Measurements from ENCODE around the gene WWOX. TPM values are rescaled to one million over a fixed set of nuclear protein-coding genes. Genes with fewer than 3 reads are reported as not detected.

WWOX gene
- total and polyA plus RNA-seq, 2 of the 13 experiments (the other 11 are each of a cell fraction or from before 2014, with no cell fraction given): 9.1 to 37.4 TPM

DNA sequence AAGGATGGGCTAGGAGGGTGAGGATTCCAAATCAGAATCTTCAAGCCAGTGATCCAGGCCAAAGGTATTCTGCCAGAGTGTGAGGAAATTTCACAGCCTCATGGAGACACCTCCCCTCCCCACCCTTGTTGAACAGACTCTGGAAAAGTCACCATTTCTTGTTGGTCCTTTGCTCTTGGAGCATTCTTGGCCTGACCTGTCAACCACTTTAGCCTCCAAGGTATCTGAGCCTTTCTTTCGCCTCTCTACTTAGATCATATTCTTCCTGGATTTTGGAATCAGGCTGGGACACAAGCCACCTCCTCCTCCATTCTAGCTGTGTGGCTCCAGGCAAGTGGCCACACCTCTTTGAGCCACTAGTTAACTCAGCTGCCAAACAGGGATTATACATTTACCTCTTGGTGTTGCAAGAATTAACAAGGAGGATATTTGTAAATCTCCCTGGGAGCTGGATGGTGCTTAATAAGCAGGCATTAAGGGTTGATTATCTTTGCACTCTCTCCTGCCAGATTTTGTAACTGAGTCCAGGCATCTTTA, 193.5 kb downstream of the WWOX start (continued):
- TF ChIP-seq MTA1 (CRISPR knock-in tag; IDR thresholded peaks at IDR 0.05; ENCODE audit: borderline replicate concordance) (no peak), ZNF333 (CRISPR knock-in tag; IDR thresholded peaks at IDR 0.05; ENCODE audit: borderline replicate concordance) (no peak), ZNF709 (CRISPR knock-in tag; IDR thresholded peaks at IDR 0.05) (no peak), ATF7-NPFF (CRISPR knock-in tag; IDR thresholded peaks at IDR 0.05; ENCODE audit: low read depth) (no peak), NFKB2 (CRISPR knock-in tag; IDR thresholded peaks at IDR 0.05; ENCODE audit: borderline replicate concordance) (no peak), ZNF230 (CRISPR knock-in tag; IDR thresholded peaks at IDR 0.05) (no peak), ZNF33A (CRISPR knock-in tag; IDR thresholded peaks at IDR 0.05; ENCODE audit: borderline replicate concordance) (no peak), ZIK1 (CRISPR knock-in tag; IDR thresholded peaks at IDR 0.05; ENCODE audit: borderline replicate concordance, low read depth) (no peak), ZNF234 (CRISPR knock-in tag; conservative IDR thresholded peaks at IDR 0.05) (no peak), NR2C2 (CRISPR knock-in tag; IDR thresholded peaks at IDR 0.05; ENCODE audit: borderline replicate concordance) (no peak), FOXA1 (IDR thresholded peaks at IDR 0.05) (no peak), FOXA1 (CRISPR knock-in tag; IDR thresholded peaks at IDR 0.05) (no peak), KDM5B (CRISPR knock-in tag; IDR thresholded peaks at IDR 0.05; ENCODE audit: borderline replicate concordance) (no peak)
- TF ChIP-seq, protein P1, sequence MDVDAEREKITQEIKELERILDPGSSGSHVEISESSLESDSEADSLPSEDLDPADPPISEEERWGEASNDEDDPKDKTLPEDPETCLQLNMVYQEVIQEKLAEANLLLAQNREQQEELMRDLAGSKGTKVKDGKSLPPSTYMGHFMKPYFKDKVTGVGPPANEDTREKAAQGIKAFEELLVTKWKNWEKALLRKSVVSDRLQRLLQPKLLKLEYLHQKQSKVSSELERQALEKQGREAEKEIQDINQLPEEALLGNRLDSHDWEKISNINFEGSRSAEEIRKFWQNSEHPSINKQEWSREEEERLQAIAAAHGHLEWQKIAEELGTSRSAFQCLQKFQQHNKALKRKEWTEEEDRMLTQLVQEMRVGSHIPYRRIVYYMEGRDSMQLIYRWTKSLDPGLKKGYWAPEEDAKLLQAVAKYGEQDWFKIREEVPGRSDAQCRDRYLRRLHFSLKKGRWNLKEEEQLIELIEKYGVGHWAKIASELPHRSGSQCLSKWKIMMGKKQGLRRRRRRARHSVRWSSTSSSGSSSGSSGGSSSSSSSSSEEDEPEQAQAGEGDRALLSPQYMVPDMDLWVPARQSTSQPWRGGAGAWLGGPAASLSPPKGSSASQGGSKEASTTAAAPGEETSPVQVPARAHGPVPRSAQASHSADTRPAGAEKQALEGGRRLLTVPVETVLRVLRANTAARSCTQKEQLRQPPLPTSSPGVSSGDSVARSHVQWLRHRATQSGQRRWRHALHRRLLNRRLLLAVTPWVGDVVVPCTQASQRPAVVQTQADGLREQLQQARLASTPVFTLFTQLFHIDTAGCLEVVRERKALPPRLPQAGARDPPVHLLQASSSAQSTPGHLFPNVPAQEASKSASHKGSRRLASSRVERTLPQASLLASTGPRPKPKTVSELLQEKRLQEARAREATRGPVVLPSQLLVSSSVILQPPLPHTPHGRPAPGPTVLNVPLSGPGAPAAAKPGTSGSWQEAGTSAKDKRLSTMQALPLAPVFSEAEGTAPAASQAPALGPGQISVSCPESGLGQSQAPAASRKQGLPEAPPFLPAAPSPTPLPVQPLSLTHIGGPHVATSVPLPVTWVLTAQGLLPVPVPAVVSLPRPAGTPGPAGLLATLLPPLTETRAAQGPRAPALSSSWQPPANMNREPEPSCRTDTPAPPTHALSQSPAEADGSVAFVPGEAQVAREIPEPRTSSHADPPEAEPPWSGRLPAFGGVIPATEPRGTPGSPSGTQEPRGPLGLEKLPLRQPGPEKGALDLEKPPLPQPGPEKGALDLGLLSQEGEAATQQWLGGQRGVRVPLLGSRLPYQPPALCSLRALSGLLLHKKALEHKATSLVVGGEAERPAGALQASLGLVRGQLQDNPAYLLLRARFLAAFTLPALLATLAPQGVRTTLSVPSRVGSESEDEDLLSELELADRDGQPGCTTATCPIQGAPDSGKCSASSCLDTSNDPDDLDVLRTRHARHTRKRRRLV (CRISPR knock-in tag; IDR thresholded peaks at IDR 0.05): no peak
- TF ChIP-seq, protein P2, sequence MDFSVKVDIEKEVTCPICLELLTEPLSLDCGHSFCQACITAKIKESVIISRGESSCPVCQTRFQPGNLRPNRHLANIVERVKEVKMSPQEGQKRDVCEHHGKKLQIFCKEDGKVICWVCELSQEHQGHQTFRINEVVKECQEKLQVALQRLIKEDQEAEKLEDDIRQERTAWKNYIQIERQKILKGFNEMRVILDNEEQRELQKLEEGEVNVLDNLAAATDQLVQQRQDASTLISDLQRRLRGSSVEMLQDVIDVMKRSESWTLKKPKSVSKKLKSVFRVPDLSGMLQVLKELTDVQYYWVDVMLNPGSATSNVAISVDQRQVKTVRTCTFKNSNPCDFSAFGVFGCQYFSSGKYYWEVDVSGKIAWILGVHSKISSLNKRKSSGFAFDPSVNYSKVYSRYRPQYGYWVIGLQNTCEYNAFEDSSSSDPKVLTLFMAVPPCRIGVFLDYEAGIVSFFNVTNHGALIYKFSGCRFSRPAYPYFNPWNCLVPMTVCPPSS (IDR thresholded peaks at IDR 0.05): no peak
- TF ChIP-seq, protein P3, sequence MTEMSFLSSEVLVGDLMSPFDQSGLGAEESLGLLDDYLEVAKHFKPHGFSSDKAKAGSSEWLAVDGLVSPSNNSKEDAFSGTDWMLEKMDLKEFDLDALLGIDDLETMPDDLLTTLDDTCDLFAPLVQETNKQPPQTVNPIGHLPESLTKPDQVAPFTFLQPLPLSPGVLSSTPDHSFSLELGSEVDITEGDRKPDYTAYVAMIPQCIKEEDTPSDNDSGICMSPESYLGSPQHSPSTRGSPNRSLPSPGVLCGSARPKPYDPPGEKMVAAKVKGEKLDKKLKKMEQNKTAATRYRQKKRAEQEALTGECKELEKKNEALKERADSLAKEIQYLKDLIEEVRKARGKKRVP (CRISPR knock-in tag; IDR thresholded peaks at IDR 0.05): no peak
- TF ChIP-seq, protein P4, sequence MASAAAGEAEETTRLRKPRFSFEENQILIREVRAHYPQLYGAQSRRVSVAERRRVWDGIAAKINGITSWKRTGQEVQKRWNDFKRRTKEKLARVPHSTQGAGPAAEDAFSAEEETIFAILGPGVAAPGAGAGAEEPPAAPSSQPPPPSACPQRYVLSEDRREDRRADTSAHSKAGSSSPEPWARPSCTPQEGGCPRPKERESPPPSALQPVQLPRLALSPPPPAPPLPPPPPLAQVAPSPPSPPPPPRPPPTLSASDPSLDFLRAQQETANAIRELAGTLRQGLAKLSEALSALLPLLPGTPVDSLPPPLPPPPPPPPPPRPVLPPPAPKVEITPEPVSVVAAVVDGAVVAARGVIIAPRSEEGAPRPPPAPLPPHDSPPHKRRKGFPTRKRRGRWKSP (CRISPR knock-in tag; IDR thresholded peaks at IDR 0.05): no peak
- TF ChIP-seq, protein P5, sequence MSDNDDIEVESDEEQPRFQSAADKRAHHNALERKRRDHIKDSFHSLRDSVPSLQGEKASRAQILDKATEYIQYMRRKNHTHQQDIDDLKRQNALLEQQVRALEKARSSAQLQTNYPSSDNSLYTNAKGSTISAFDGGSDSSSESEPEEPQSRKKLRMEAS (IDR thresholded peaks at IDR 0.05): no peak; the same call in 1 of the 2 replicates
- TF ChIP-seq, protein P6, sequence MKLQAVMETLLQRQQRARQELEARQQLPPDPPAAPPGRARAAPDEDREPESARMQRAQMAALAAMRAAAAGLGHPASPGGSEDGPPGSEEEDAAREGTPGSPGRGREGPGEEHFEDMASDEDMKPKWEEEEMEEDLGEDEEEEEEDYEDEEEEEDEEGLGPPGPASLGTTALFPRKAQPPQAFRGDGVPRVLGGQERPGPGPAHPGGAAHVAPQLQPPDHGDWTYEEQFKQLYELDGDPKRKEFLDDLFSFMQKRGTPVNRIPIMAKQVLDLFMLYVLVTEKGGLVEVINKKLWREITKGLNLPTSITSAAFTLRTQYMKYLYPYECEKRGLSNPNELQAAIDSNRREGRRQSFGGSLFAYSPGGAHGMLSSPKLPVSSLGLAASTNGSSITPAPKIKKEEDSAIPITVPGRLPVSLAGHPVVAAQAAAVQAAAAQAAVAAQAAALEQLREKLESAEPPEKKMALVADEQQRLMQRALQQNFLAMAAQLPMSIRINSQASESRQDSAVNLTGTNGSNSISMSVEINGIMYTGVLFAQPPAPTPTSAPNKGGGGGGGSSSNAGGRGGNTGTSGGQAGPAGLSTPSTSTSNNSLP (IDR thresholded peaks at IDR 0.05; ENCODE audit: low read depth, low read length): peak; percentile 32; the same call in 1 of the 2 replicates
